ENCODE results near the gene MTUS2.

Gene MTUS2

GRCh38 chr13:29254626-29255370 lies 434.7 kb downstream of the MTUS2 start:
- no peak for DNase-seq (ENCODE audit: low spot score)

DNA sequence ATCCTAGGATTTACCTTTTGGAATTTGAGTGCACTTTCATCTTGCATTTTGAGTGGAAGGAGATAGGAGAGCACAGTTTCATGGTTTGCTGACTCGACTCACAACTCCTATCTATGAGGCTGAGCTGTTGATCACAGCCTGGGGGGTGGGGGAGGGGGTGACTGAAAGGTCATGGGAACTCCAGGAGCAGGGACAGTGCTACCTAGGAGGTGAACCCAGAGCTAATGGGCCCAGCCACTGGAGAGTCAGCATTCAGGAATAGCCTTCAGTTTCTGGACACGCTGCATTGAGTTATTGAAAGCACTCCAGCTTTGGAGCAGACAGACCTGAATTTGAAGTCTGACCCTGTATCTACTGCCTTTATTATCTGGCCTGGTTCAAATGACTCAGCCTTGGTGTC lies 435.4 kb downstream of the MTUS2 start:
- no peak for DNase-seq (ENCODE audit: low spot score)

DNA sequence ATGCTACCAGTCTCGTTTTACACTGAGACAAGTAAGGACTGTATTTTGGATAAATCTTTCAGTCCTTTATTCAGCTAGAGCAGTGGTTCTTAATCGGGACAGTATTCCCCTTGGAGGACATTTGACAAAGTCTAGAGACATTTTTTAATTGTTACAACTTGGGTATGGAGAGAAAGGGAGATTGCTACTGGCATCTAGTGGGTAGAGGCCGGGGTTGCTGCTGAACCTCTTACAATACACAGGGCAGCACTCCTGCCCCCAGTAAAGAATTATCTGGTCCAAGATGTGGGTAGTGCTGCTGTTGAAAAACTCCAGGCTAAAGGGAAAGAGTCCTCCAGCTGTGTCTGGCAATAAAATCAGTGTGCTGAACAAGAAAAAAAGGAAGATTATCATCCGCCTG lies 440.5 kb downstream of the MTUS2 start:
- no peak for DNase-seq (ENCODE audit: low spot score)

GRCh38 chr13:29266261-29266660 lies 446.1 kb downstream of the MTUS2 start:
- no peak for DNase-seq (ENCODE audit: low spot score)

- DNase-seq (ENCODE audit: low spot score) = no peak
Observed at GRCh38 chr13:29266756-29267733, 446.9 kb downstream of the MTUS2 start.

DNA sequence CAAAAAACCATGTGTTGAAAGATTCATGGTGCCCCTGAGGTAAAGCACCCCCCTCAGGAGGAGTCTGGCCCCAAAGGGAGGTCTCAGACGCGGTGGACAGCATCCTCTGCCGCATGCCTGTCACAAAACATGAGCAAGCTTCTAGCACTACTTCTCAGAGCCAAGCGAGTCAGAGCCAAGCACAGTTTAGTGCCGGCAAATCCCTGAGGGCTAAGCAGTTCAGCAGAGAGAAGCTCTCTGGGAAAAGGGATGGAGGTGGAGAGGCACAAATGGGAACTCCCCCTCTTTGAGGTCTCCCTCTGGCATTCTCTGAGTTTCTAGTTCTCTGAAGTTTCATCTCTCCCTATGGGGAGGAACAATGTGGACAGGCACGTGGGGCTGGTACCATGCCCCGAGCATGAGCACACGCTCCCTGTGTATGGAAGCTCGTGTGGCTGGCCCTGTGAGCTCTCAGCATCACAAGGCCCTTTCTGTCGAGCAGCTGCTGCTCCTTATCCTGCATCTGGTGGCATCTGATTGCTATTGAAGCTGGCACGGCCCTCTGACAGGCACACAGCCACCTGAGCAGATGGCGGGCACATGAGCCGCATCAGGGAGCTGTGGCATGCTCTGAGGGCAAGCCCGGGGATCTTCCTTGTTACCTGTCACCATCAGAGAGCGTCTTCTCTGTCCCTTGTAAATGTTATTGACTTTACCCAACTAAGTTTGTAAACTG lies 450.3 kb downstream of the MTUS2 start:
- DNase-seq (ENCODE audit: low spot score) = no peak

GRCh38 chr13:29271606-29272005 lies 451.5 kb downstream of the MTUS2 start:
- no peak for DNase-seq (ENCODE audit: low spot score)

DNA sequence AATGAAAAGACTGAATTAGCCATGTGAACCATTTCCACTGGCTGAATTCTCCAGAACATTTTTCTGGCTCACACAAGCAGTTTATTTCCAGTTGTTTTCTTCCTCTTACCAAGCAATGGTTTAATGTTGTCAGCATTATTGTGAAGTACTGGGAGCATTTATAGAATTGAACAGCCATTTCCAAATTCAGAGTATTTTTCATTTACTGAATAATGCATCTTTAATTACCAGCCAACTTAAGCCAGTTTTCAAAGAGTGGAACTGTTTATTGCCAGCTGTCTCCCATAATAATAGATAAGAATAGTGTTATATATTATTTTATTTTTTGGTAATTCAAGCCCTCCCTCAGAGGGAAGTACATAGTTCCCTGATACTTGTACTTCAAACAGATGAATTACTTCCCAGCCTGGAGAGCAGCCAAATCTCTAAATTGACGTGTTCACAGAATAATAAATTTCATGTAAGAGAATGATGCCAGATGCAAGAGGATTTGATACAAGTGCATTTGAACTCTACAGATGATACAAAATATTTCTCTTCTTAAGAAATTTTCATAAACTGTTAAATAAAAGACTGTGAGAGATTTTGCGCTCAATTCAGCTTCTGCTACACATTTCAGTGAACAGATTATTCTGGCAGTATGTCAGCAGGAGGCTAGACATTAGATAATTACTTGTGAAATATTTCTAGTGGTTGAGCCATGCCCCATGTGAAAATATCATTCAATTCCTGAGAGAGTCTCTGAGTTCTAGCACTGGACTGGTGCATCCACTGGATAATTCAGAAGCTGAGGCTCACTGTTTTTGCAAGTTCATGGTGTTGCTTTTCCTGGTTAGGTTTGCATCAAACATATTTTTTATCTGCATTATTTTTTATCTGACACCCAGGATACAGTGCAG lies 459.5 kb downstream of the MTUS2 start:
- DNase-seq (ENCODE audit: low spot score) = no peak

- no peak for DNase-seq (ENCODE audit: low spot score)
Observed at GRCh38 chr13:29281932-29282495, 461.9 kb downstream of the MTUS2 start.

DNA sequence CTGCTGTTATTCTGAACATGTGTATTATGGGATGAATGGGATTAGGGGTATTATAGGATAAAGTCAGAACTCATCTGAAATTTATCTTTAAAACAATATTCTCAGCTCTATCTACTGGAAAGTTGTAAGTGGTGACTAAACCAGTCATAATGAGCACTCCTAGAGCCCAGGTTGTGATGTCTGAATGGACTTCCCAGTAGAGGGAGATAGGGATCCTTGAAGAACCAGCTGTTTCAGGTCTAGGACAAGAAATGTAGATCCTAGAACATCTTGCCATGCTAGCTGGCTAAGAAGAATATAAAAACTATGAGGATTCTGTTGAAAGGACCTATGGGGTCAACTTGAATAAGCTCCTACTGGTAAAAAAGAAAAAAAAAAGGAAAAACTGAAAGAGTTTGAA lies 464.6 kb downstream of the MTUS2 start:
- DNase-seq (ENCODE audit: low spot score) = no peak

- no peak for DNase-seq (ENCODE audit: low spot score)
Observed at GRCh38 chr13:29287237-29287636, 467.1 kb downstream of the MTUS2 start.

DNA sequence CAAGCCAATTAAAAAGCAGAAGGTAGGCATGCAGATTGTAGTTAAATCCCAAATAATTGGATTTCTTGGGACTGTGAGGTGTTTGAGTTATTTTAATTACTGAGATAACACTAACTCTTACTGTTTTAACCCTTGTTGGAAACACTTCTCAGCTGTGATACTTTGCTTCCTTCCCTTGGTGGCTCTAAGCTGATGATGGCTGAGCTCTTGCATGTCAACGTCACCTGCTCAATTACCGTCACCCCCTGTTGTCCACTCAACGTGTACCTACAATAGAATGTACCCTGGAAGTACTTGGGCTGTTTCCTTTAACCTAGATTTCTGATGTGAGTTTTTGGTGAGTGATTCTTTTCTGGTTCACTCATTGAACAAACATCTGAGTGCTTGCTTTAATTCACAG lies 471.9 kb downstream of the MTUS2 start:
- DNase-seq (ENCODE audit: low spot score) = no peak

DNA sequence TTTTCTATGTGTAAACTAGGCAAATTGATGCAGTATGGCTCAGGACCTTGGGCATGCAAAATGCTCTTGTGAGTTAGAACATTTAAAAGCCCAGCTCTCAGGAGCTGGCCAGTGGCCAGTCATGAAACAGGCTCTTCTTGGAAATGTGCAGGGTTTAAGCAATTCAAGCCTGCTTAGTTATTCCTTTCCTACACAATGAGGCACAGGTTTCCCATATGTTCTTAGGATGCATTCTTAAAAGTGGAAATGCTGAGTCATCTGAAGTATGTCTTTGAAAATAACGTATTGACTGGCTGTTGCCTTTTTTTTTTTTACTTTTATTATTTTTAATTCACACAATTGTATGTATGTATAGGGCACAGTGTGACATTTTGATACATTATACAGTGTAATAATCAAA lies 474.7 kb downstream of the MTUS2 start:
- no peak for DNase-seq (ENCODE audit: low spot score)

DNA sequence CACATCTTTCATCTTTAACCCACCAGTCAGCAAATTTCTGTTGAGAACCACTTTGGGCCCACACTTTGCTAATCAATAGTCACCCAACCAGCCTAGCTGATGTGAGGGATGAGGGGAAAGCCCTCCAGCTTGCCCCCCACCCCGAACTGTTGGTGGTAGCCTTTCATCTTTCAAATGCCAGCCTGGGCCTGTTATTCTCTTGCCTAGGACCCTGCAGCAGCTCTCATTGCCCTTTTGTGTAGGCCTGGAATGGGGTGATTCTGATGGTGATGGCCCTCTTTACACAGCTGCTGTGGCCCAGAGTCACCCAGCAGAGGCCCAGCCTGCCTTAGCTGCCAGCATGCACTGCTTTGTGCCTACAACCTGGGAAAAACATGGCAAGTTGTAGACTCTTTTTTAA lies 480.9 kb downstream of the MTUS2 start:
- no peak for DNase-seq (ENCODE audit: low spot score)

- DNase-seq (ENCODE audit: low spot score) = no peak
Observed at GRCh38 chr13:29304148-29304547, 484.0 kb downstream of the MTUS2 start.

GRCh38 chr13:29310806-29311205 lies 490.7 kb downstream of the MTUS2 start:
- DNase-seq (ENCODE audit: low spot score) = no peak

- no peak for DNase-seq (ENCODE audit: low spot score)
Observed at GRCh38 chr13:29315847-29316246, 495.7 kb downstream of the MTUS2 start.

DNA sequence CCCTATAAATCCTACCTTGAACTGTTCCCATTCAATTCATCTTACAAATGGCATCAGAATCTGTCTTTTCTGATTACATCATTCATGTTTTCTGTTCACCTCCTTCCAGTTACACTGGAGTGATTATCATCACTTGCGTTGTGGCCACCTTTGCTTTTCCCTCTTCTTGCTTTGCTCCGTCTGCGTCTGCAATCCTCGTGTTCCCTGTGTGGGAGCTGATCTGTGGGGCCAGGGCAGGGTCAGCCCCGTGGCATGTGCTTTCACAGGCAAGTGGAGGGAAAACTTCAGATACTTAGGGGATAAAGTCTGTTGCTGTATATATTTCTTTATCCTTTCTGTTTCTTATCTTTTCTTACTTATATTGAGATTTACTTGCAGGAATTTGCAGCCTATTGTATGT lies 497.7 kb downstream of the MTUS2 start:
- no peak for DNase-seq (ENCODE audit: low spot score)

DNA sequence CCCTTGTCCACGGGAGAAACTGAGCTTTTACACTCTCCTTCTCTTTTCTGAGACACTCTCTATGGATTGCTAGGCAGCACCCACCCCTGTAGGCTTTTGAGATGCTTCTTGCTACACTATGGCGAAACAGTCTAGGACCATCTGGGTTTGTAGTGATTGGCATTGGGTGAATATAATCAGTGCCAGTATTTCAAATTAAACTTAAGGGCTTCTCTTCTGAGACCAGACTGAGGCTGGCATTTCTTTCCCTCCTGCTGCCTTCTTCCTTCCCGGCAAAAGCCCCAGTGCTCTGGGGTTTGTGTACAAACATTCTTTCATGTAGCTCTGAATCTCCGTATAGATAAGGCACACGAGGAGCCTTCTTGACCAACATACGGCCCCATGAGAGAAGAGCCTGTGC lies 498.6 kb downstream of the MTUS2 start:
- DNase-seq (ENCODE audit: low spot score) = no peak

DNA sequence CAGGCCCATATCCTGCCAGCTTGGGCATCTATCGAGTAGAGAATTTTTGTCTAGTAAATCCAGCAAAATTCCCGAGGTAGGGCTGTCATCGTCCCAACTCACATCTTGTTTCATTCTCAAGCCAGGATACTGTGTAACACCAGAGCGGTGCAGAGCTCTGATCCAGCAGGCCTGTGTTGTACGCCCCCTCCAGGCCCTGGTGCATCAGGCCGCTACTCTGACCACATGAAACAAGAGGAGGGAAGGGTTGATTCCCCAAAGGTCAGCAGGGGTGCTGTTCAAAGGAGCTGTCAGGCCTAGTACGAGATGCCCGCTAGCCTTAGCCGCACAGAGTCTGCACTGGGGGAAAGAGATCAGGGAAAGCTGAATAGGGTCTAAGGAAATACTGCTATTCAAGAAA lies 499.3 kb downstream of the MTUS2 start:
- no peak for DNase-seq (ENCODE audit: low spot score)

- no peak for DNase-seq (ENCODE audit: low spot score)
Observed at GRCh38 chr13:29323954-29324353, 503.8 kb downstream of the MTUS2 start.
